Measurements from ENCODE around the gene WDR43. TPM values are rescaled to one million over a fixed set of nuclear protein-coding genes. Genes with fewer than 3 reads are reported as not detected.

Gene WDR43
- total and polyA plus RNA-seq, 2 experiments from 2014 or later: 21.0 to 41.3 TPM

DNA sequence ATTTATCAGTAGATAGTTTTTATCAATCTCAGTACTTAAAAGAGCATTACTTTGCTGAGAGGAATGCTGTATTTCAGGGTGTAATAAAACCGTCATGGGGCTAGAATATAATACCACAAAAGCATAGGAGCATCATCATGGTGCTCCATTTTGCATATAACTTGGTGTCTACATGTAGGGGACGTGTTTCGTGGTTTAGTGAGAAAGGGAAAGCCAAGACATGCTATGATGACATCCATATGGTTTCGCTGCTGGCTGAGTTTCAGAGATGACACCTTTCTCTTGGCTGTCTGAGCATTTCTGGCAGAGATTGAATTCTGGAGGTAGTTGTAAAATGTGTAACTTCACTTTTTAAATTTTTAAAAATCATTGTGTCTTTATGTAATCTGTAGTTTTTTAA, 32.4 kb downstream of the WDR43 start:
- Histone ChIP-seq H3K79me2 (peaks cover 14% of the 10 kb centered on the region), H4K20me1 (ENCODE audit: insufficient read depth, poor library complexity, severe bottlenecking) (no peaks in the 10 kb centered on the region), H3K9me3 (ENCODE audit: low read depth) (no peaks in the 10 kb centered on the region), H3K36me3 (replicated peaks; ENCODE audit: insufficient read depth, low read depth) (no peaks in the 10 kb centered on the region), H3K9me2 (replicated peaks; ENCODE audit: insufficient read depth) (no peaks in the 10 kb centered on the region), H3K4me3 (no peak overlapping the region), H3K27ac (no peak overlapping the region), H3K27me3 (no peaks in the 10 kb centered on the region), H3K4me1 (ENCODE audit: insufficient read depth) (no peaks in the 10 kb centered on the region), H2AFZ (no peak overlapping the region), H3K4me2 (no peak overlapping the region)
- TF ChIP-seq, protein P1, sequence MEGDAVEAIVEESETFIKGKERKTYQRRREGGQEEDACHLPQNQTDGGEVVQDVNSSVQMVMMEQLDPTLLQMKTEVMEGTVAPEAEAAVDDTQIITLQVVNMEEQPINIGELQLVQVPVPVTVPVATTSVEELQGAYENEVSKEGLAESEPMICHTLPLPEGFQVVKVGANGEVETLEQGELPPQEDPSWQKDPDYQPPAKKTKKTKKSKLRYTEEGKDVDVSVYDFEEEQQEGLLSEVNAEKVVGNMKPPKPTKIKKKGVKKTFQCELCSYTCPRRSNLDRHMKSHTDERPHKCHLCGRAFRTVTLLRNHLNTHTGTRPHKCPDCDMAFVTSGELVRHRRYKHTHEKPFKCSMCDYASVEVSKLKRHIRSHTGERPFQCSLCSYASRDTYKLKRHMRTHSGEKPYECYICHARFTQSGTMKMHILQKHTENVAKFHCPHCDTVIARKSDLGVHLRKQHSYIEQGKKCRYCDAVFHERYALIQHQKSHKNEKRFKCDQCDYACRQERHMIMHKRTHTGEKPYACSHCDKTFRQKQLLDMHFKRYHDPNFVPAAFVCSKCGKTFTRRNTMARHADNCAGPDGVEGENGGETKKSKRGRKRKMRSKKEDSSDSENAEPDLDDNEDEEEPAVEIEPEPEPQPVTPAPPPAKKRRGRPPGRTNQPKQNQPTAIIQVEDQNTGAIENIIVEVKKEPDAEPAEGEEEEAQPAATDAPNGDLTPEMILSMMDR (IDR thresholded peaks at IDR 0.05; ENCODE audit: poor library complexity): no peak
- no peak for TF ChIP-seq EZH2 (IDR thresholded peaks at IDR 0.05; ENCODE audit: borderline replicate concordance)
- no peak for TF ChIP-seq EZH2phosphoT487 (IDR thresholded peaks at IDR 0.05; ENCODE audit: low read depth, severe bottlenecking, unreplicated experiment)
- WGBS (ENCODE audit: low lambda C conversion rate, missing lambda C conversion rate): 90% methylated on average over 4 of the region's 4 CpGs
- DNase-seq (ENCODE audit: low spot score): no peak

DNA sequence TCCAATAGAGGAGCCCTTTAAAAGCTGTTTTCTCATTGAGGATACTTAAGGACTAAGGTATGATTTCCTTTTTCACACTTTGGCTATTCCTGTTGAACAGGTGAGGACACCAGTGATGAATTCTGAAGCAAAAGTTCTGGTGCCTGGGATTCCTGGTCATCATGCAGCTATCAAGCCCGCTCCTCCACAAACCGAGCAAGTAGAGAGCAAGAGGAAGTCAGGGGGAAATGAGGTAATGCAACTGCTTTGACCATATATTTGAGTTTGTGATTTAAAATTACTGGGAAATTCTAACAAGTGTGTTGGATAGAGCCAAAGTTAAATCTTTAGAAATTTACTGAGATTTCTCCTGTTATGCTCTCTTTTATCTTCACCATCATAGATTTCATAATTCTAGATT, 33.0 kb downstream of the WDR43 start:
- H3K79me2 ChIP-seq: peaks cover 15% of the 10 kb centered on the region
- WGBS (ENCODE audit: low lambda C conversion rate, missing lambda C conversion rate): 96% methylated on average over 2 of the region's 2 CpGs

DNA sequence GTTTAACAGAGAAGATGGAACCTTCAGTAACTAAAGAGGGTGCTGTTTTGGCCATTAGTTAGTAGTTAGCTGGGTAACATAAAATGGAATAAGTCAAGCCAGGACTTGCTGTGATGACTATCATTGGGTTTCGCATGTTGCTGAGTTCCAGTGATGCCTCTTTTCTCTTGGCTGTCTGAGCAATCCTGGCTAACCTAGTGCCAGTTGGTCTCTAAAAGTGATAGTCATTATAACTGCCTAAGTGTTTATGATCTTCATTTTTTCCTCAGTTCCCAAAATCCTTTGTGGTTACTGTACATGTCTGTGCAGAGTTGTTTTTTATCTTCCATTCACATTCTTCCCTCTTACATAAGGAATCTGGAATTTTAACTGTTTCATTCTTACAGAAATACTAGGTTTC, 33.4 kb downstream of the WDR43 start:
- Histone ChIP-seq H3K4me1 (ENCODE audit: insufficient read depth) (no peaks in the 10 kb centered on the region), H3K9me2 (replicated peaks; ENCODE audit: insufficient read depth) (no peaks in the 10 kb centered on the region), H4K20me1 (ENCODE audit: insufficient read depth, poor library complexity, severe bottlenecking) (no peaks in the 10 kb centered on the region), H3K9me3 (ENCODE audit: low read depth) (no peaks in the 10 kb centered on the region), H2AFZ (no peak overlapping the region), H3K79me2 (peaks cover 19% of the 10 kb centered on the region), H3K27ac (no peak overlapping the region), H3K4me3 (no peak overlapping the region), H3K36me3 (replicated peaks; ENCODE audit: insufficient read depth, low read depth) (no peaks in the 10 kb centered on the region), H3K4me2 (no peak overlapping the region), H3K27me3 (no peaks in the 10 kb centered on the region)
- TF ChIP-seq EZH2phosphoT487 (IDR thresholded peaks at IDR 0.05; ENCODE audit: low read depth, severe bottlenecking, unreplicated experiment): no peak
- TF ChIP-seq, protein P1 (IDR thresholded peaks at IDR 0.05; ENCODE audit: poor library complexity): no peak
- no peak for TF ChIP-seq EZH2 (IDR thresholded peaks at IDR 0.05; ENCODE audit: borderline replicate concordance)
- DNase-seq (ENCODE audit: low spot score): no peak
- whole genome bisulfite sequencing (ENCODE audit: low lambda C conversion rate, missing lambda C conversion rate): 90% methylated on average over 1 of the region's 1 CpG

More for the DNA sequence above, 33.0 kb downstream of the WDR43 start:
- H3K27ac ChIP-seq: no peak overlapping the region
- no peak overlapping the region for H2AFZ ChIP-seq
- DNase-seq (ENCODE audit: low spot score): no peak
- H4K20me1 ChIP-seq (ENCODE audit: insufficient read depth, poor library complexity, severe bottlenecking): no peaks in the 10 kb centered on the region
- no peaks in the 10 kb centered on the region for H3K27me3 ChIP-seq
- no peaks in the 10 kb centered on the region for H3K9me3 ChIP-seq (ENCODE audit: low read depth)
- no peaks in the 10 kb centered on the region for H3K4me1 ChIP-seq (ENCODE audit: insufficient read depth)
- no peaks in the 10 kb centered on the region for H3K36me3 ChIP-seq (replicated peaks; ENCODE audit: insufficient read depth, low read depth)
- no peak overlapping the region for H3K4me2 ChIP-seq
- H3K4me3 ChIP-seq: no peak overlapping the region
- no peaks in the 10 kb centered on the region for H3K9me2 ChIP-seq (replicated peaks; ENCODE audit: insufficient read depth)
- TF ChIP-seq EZH2 (IDR thresholded peaks at IDR 0.05; ENCODE audit: borderline replicate concordance) (no peak), EZH2phosphoT487 (IDR thresholded peaks at IDR 0.05; ENCODE audit: low read depth, severe bottlenecking, unreplicated experiment) (no peak)
- TF ChIP-seq, protein P1 (IDR thresholded peaks at IDR 0.05; ENCODE audit: poor library complexity): no peak

DNA sequence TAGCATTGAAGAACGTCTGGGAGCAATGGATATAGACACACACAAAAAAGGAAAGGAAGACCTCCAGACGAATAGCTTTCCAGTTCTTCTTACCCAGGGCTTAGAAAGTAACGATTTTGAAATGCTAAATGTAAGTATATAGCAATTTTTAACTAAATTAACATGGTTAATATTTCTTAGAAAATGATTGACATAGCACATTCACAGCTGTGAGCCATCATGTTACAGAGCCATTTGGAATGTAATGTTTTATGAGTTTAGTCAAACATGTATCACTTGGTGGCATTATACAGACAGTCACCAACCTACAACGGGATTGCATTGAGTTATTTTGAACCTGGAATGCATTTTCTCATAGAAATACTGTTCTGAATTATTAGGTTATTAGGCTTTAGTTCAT, 35.1 kb downstream of the WDR43 start:
- Histone ChIP-seq H3K4me2 (no peak overlapping the region), H3K9me3 (ENCODE audit: low read depth) (no peaks in the 10 kb centered on the region), H3K36me3 (replicated peaks; ENCODE audit: insufficient read depth, low read depth) (peaks cover 3% of the 10 kb centered on the region)

More for the DNA sequence above, 35.1 kb downstream of the WDR43 start:
- Histone ChIP-seq H3K79me2 (peaks cover 14% of the 10 kb centered on the region), H3K27ac (no peak overlapping the region), H2AFZ (no peak overlapping the region), H3K4me1 (ENCODE audit: insufficient read depth) (no peaks in the 10 kb centered on the region), H3K27me3 (no peaks in the 10 kb centered on the region), H4K20me1 (ENCODE audit: insufficient read depth, poor library complexity, severe bottlenecking) (no peaks in the 10 kb centered on the region), H3K4me3 (no peak overlapping the region), H3K9me2 (replicated peaks; ENCODE audit: insufficient read depth) (no peaks in the 10 kb centered on the region)
- no peak for DNase-seq (ENCODE audit: low spot score)
- WGBS (ENCODE audit: low lambda C conversion rate, missing lambda C conversion rate): 97% methylated on average over 4 of the region's 4 CpGs
- no peak for TF ChIP-seq EZH2phosphoT487 (IDR thresholded peaks at IDR 0.05; ENCODE audit: low read depth, severe bottlenecking, unreplicated experiment)

Measured in hepatocyte (in vitro differentiated cells).